ENCODE measurements around the gene NINL. TPM values are rescaled to one million over a fixed set of nuclear protein-coding genes. Genes with fewer than 3 reads are reported as not detected.

The NINL gene
- total RNA-seq, 2 experiments from 2014 or later: 2.0 to 2.2 TPM

- Mint-ChIP-seq H3K27me3 (no peaks in the 10 kb centered on the region), H3K4me1 (no peaks in the 10 kb centered on the region), H3K9me3 (no peaks in the 10 kb centered on the region), H3K36me3 (no peaks in the 10 kb centered on the region), H3K27ac (no peak overlapping the region), H3K4me3 (no peak overlapping the region)
- no peak for DNase-seq
Measured at GRCh38 chr20:25497586-25498279, 87.6 kb downstream of the NINL start.

DNA sequence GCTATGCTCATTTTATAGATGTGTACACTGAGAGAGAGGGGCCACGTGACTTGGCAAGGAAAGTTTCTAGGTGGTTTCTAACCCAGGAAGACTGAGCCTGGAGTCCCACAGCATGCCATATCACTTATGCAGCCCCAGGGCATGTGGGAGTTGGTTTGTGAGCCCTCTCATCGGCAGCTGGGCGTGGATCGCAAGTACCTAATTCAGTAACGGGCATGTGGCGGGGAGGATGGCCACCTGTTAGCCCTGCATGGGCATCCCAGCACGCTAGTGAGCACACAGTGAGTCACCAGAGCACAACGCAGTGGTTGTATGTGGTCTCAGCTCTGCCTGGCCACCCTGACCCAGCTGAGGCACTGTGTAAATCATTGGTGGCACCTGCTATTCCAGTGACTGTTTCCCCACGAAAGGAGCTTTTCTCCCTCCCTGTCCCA lies 88.3 kb downstream of the NINL start:
- H3K27me3 Mint-ChIP-seq: no peaks in the 10 kb centered on the region
- no peak overlapping the region for H3K4me3 Mint-ChIP-seq
- H3K36me3 Mint-ChIP-seq: no peaks in the 10 kb centered on the region
- no peaks in the 10 kb centered on the region for H3K9me3 Mint-ChIP-seq
- DNase-seq: no peak
- H3K4me1 Mint-ChIP-seq: no peaks in the 10 kb centered on the region
- no peak overlapping the region for H3K27ac Mint-ChIP-seq

DNA sequence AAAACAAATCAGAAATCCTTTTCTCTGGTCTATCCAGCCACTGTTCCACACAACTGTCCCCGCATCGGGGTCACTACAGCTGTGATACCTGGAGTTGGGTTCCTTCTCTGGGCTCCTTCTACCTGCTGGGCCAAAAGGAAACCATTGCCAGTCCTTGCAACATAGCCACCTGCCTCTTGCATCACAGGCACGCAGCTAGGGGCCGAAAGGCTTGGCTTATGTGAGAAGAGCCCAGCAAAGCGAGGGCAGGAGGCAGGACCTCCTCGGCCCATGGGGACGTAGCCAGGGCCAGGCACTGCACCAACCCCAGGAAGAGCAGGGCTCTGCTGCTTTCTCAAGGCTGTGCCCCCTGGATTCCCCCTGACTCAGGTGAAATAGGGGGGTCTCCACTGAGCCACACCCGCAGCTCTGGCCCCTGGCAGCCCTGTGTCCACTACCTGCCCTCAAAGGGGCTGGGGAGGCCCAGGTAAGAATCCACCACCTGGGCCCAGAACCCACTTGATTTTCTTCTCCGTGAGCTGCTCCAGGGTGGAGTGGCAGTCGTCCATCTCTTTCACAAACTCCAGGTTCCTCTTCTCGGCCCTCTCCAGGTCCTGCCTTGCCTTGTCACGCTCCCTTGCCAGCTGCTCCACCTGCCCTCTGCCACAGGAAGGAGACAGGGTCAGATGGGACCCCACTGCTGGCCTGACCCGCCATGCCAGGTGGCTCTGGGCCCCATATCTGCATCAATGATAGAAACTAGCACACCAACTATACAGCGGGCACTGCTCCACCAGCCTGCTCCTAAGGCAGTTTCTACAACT lies 89.0 kb downstream of the NINL start:
- no peak overlapping the region for H3K27ac Mint-ChIP-seq
- no peaks in the 10 kb centered on the region for H3K27me3 Mint-ChIP-seq
- no peak overlapping the region for H3K4me3 Mint-ChIP-seq
- no peaks in the 10 kb centered on the region for H3K4me1 Mint-ChIP-seq
- no peaks in the 10 kb centered on the region for H3K9me3 Mint-ChIP-seq
- DNase-seq: no peak
- H3K36me3 Mint-ChIP-seq: no peaks in the 10 kb centered on the region

- Mint-ChIP-seq H3K36me3 (no peaks in the 10 kb centered on the region), H3K9me3 (no peaks in the 10 kb centered on the region)
Measured at GRCh38 chr20:25495189-25495824, 90.0 kb downstream of the NINL start.

GRCh38 chr20:25494506-25495188 lies 90.7 kb downstream of the NINL start:
- no peaks in the 10 kb centered on the region for H3K9me3 Mint-ChIP-seq
- no peak overlapping the region for H3K27ac Mint-ChIP-seq
- no peaks in the 10 kb centered on the region for H3K4me1 Mint-ChIP-seq
- no peaks in the 10 kb centered on the region for H3K36me3 Mint-ChIP-seq
- H3K4me3 Mint-ChIP-seq: no peak overlapping the region
- no peak for DNase-seq
- no peaks in the 10 kb centered on the region for H3K27me3 Mint-ChIP-seq

More at GRCh38 chr20:25495189-25495824, 90.0 kb downstream of the NINL start:
- Mint-ChIP-seq H3K27ac (no peak overlapping the region), H3K4me3 (no peak overlapping the region), H3K27me3 (no peaks in the 10 kb centered on the region), H3K4me1 (no peaks in the 10 kb centered on the region)
- no peak for DNase-seq

DNA sequence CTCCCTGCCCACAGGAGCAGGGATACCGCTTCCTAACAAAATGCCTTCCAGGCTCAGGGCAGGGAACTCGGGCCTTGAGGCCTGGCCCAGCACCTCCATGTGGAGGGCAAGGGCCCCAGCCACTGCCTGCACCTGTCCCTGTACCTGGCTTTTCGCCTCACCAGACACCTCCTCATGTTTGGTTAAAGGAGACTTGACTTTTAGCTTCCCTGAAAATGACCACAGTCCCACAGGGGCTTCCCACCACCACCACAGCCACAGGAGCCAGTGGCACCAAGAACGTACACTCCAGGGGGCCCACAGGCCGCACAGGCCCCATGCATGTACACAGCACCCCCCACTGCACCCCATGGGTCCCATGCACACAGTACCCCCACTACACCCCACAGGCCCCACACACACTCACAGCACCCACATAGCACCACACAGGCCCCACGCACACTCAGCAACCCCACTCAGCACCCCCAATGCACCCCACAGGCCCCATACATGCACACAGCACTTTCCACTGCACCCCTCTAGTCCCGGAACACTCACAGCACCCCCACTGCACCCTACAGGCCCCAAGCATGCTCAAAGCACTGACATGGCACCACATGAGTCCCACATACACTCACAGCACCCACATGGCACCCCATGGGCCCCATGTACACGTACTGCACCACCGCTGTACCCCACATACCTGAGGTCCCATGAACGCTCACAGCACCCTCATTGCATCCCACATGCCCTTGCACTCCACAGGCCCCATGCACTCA lies 91.4 kb downstream of the NINL start:
- no peaks in the 10 kb centered on the region for H3K36me3 Mint-ChIP-seq
- H3K27me3 Mint-ChIP-seq: no peaks in the 10 kb centered on the region
- DNase-seq: no peak
- H3K4me1 Mint-ChIP-seq: no peaks in the 10 kb centered on the region
- H3K9me3 Mint-ChIP-seq: no peaks in the 10 kb centered on the region
- no peak overlapping the region for H3K27ac Mint-ChIP-seq
- H3K4me3 Mint-ChIP-seq: no peak overlapping the region

DNA sequence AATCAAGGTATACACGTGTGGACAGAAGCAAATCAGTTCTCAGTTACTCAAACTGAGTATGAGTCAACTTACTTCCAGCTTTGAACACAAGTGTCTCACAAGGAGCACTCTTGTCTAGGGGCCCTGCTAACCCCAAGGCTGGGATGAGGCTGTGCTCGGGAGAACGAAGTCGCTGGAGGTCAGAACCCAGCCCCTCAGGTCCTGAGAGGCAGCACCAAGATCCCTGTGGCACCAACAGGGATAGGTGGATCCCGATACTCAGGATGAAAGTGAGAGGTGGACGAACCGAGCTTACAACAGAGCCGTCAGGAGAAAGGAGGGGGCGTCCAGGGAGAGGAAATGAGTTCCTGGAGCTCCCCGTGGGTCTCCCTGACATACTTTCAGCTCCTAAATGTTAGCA lies 92.2 kb downstream of the NINL start:
- Mint-ChIP-seq H3K4me1 (no peaks in the 10 kb centered on the region), H3K27ac (no peak overlapping the region), H3K9me3 (no peaks in the 10 kb centered on the region), H3K27me3 (no peaks in the 10 kb centered on the region), H3K36me3 (no peaks in the 10 kb centered on the region), H3K4me3 (no peak overlapping the region)
- DNase-seq: no peak

- peaks cover 3% of the 10 kb centered on the region for H3K4me1 Mint-ChIP-seq
- H3K27ac Mint-ChIP-seq: no peak overlapping the region
- no peaks in the 10 kb centered on the region for H3K27me3 Mint-ChIP-seq
- H3K36me3 Mint-ChIP-seq: no peaks in the 10 kb centered on the region
- no peak overlapping the region for H3K4me3 Mint-ChIP-seq
- no peak for DNase-seq
- no peaks in the 10 kb centered on the region for H3K9me3 Mint-ChIP-seq
Measured at GRCh38 chr20:25491446-25492038, 93.8 kb downstream of the NINL start.

- H3K27ac Mint-ChIP-seq: no peak overlapping the region
- no peak for DNase-seq
- no peaks in the 10 kb centered on the region for H3K36me3 Mint-ChIP-seq
- H3K9me3 Mint-ChIP-seq: no peaks in the 10 kb centered on the region
- H3K4me3 Mint-ChIP-seq: no peak overlapping the region
- peaks cover 8% of the 10 kb centered on the region for H3K4me1 Mint-ChIP-seq
- no peaks in the 10 kb centered on the region for H3K27me3 Mint-ChIP-seq
Measured at GRCh38 chr20:25490656-25491445, 94.5 kb downstream of the NINL start.

- H3K27ac Mint-ChIP-seq: no peak overlapping the region
Measured at GRCh38 chr20:25489221-25489871, 96.0 kb downstream of the NINL start.

DNA sequence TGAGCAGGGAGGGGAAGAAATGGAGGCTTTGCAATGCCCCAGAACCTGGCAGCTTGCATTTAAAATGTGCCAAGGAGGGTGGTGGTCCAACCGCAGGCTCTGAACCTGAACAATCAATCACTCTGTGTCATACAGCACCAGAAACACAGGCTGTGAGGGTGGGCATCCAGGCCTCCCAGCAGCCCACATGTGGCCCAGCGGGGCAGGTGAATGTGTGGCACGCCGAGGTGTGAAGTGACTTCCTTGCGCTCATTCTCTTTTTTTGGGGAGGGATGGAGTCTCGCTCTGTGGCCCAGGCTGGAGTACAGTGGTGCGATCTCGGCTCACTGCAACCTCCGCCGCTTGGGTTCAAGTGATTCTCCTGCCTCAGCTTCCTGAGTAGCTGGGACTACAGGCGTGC lies 97.4 kb downstream of the NINL start:
- Mint-ChIP-seq H3K27ac (no peak overlapping the region), H3K4me1 (peaks cover 26% of the 10 kb centered on the region)

More at GRCh38 chr20:25489221-25489871, 96.0 kb downstream of the NINL start:
- Mint-ChIP-seq H3K9me3 (no peaks in the 10 kb centered on the region), H3K36me3 (no peaks in the 10 kb centered on the region), H3K27me3 (no peaks in the 10 kb centered on the region), H3K4me3 (no peak overlapping the region), H3K4me1 (peaks cover 21% of the 10 kb centered on the region)
- no peak for DNase-seq

DNA sequence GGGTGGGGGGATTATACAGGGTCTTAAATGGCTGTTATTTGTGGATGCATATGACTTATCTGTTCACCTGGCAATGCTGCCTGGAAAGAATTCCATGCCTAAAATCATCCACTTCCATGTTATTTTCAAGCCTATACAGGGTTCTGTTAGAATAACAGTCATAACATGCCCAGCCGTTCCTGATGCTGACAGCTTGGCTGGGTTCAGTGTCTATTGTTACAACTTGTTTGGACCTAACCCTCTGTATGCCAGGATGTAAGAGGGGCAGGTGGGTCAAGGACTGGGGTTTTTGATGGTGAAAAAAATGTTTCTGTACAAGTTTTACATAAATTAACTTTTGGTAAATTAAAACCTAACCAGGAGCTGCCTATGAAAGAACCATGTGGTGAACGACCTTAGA lies 98.0 kb downstream of the NINL start:
- peaks cover 26% of the 10 kb centered on the region for H3K4me1 Mint-ChIP-seq
- DNase-seq: no peak
- no peaks in the 10 kb centered on the region for H3K27me3 Mint-ChIP-seq
- no peaks in the 10 kb centered on the region for H3K36me3 Mint-ChIP-seq
- no peaks in the 10 kb centered on the region for H3K9me3 Mint-ChIP-seq
- no peak overlapping the region for H3K27ac Mint-ChIP-seq
- H3K4me3 Mint-ChIP-seq: no peak overlapping the region

More for the DNA sequence above, 97.4 kb downstream of the NINL start:
- no peak for DNase-seq
- H3K4me3 Mint-ChIP-seq: no peak overlapping the region
- H3K9me3 Mint-ChIP-seq: no peaks in the 10 kb centered on the region
- no peaks in the 10 kb centered on the region for H3K36me3 Mint-ChIP-seq
- H3K27me3 Mint-ChIP-seq: no peaks in the 10 kb centered on the region

GRCh38 chr20:25486377-25486776 lies 99.0 kb downstream of the NINL start:
- H3K27ac Mint-ChIP-seq: no peak overlapping the region
- no peaks in the 10 kb centered on the region for H3K36me3 Mint-ChIP-seq
- DNase-seq: no peak
- H3K9me3 Mint-ChIP-seq: no peaks in the 10 kb centered on the region
- H3K4me3 Mint-ChIP-seq: no peak overlapping the region
- no peaks in the 10 kb centered on the region for H3K27me3 Mint-ChIP-seq
- peaks cover 26% of the 10 kb centered on the region for H3K4me1 Mint-ChIP-seq
